ENCODE data around the gene ENO4. TPM values are rescaled to one million over a fixed set of nuclear protein-coding genes. Genes with fewer than 3 reads are reported as not detected.
A peak's percentile ranks its signal among the peaks of the same experiment; 100 is the strongest.

The ENO4 gene, protein sequence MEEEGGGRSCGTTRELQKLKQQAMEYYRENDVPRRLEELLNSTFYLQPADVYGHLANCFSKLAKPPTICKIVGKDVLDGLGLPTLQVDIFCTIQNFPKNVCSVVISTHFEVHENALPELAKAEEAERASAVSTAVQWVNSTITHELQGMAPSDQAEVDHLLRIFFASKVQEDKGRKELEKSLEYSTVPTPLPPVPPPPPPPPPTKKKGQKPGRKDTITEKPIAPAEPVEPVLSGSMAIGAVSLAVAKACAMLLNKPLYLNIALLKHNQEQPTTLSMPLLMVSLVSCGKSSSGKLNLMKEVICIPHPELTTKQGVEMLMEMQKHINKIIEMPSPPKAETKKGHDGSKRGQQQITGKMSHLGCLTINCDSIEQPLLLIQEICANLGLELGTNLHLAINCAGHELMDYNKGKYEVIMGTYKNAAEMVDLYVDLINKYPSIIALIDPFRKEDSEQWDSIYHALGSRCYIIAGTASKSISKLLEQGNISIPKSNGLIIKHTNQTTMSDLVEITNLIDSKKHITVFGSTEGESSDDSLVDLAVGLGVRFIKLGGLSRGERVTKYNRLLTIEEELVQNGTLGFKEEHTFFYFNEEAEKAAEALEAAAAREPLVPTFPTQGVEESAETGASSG
- total RNA-seq (2013), result not detected
- polyA plus RNA-seq, result not detected
- polyA minus RNA-seq, result not detected in 2 replicates
- 0 to 1.5 (median 0.05) reads per million in 11 experiments for total RNA-seq

DNA sequence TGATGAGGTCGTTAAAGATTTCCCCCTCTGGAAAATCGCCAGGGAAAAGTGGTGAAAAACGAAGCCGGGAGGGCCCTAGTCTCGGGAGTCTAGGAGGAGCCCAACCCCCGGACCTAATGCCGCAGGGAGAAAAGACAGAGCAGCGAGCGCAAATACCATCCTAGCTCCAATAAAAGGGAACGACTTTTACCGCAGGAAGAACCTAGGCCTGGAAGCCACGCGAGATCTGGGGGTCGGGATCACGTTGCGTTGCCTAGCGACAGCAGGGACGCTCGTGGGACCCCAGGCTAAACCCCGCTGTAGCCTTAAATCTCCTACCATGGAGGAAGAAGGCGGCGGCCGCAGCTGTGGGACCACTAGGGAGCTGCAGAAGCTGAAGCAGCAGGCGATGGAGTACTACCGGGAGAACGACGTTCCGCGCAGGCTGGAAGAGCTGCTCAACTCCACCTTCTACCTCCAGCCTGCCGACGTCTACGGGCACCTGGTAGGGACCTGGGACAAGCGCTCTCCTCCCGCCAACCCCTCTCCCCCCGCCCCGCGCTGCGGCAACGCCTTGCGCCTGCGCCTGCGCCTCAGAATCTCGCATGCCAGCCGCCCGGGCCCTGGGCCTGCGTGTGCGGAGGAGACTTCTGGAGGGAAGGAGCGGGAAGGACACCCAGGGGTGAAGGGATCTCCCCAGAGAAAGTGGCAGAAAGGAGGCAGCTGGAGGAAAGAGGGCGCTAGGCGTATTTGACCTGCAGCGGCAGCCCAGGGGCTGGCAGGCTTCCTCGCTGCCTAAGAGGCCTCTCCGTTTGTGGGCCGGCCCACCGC, at the start of gene ENO4:
Gene ENO4 (plus strand): TSS at position 252 of the 810 bp plus-strand sequence. CDS start 68 bp downstream, at position 320.
- Histone ChIP-seq H3K4me1 (ENCODE audit: control insufficient read depth in 1 of 2, insufficient read depth in 2 of 2, low read length in 2 of 2) (peaks cover 14 to 17% of the 10 kb centered on the region in 2 donors), H3K4me2 (replicated peaks; ENCODE audit: extremely low read depth, low read length, poor library complexity, severe bottlenecking) (peak within 1 kb of the TSS; percentile 73), H4K20me1 (ENCODE audit: insufficient read depth, low read length) (no peaks in the 10 kb centered on the region), H3K4me3 (replicated peaks in 1 of 3; ENCODE audit: low read depth in 2 of 3, low read length in 3 of 3) (peak within 1 kb of the TSS; percentile 7 to 72 (median 17)), H3K27me3 (ENCODE audit: control insufficient read depth in 2 of 2, insufficient read depth in 2 of 2, low read length in 2 of 2) (peaks cover 45 to 53% of the 10 kb centered on the region in 2 donors), H3K27ac (ENCODE audit: low read depth in 1 of 2, low read length in 2 of 2) (no peak within 1 kb of the TSS), H3K36me3 (replicated peaks in 1 of 2; ENCODE audit: control insufficient read depth in 1 of 2, insufficient read depth in 2 of 2, low read length in 2 of 2) (no peaks in the 10 kb centered on the region), H3K79me2 (ENCODE audit: insufficient read depth, low read length) (no peaks in the 10 kb centered on the region), H3K9ac (ENCODE audit: insufficient read depth, low read length, poor library complexity, severe bottlenecking) (peak within 1 kb of the TSS; percentile 34), H2AFZ (ENCODE audit: insufficient read depth, low read depth, low read length, poor library complexity, severe bottlenecking) (peak within 1 kb of the TSS; percentile 63), H3K9me3 (replicated peaks in 1 of 2; ENCODE audit: control insufficient read depth in 1 of 2, insufficient read depth in 1 of 2, low read length in 2 of 2) (peaks cover 0 to 6% of the 10 kb centered on the region in 2 donors)
- no peak within 1 kb of the TSS for H3K27ac Mint-ChIP-seq
- no peaks in the 10 kb centered on the region for H3K36me3 Mint-ChIP-seq
- TF ChIP-seq, protein P1, sequence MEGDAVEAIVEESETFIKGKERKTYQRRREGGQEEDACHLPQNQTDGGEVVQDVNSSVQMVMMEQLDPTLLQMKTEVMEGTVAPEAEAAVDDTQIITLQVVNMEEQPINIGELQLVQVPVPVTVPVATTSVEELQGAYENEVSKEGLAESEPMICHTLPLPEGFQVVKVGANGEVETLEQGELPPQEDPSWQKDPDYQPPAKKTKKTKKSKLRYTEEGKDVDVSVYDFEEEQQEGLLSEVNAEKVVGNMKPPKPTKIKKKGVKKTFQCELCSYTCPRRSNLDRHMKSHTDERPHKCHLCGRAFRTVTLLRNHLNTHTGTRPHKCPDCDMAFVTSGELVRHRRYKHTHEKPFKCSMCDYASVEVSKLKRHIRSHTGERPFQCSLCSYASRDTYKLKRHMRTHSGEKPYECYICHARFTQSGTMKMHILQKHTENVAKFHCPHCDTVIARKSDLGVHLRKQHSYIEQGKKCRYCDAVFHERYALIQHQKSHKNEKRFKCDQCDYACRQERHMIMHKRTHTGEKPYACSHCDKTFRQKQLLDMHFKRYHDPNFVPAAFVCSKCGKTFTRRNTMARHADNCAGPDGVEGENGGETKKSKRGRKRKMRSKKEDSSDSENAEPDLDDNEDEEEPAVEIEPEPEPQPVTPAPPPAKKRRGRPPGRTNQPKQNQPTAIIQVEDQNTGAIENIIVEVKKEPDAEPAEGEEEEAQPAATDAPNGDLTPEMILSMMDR (IDR thresholded peaks at IDR 0.05), result no peak
- WGBS (ENCODE audit: insufficient coverage), result 5% methylated on average over 44 of the region's 55 CpGs
- H3K27me3 Mint-ChIP-seq (ENCODE audit: low read depth in 3 of 3), result peaks cover 56 to 64% (median 61%) of the 10 kb centered on the region in 3 donors
- H3K4me3 Mint-ChIP-seq, result peak within 1 kb of the TSS; percentile 68 to 88
- intact Hi-C loops (cut with micrococcal nuclease), result no loop called here
- peak in 1 of 3 donors; percentile 22 for DNase-seq
- H3K4me1 Mint-ChIP-seq, result peaks cover 24% of the 10 kb centered on the region
- peaks cover 0 to 9% (median 3%) of the 10 kb centered on the region in 7 donors for H3K9me3 Mint-ChIP-seq
